HEK293 (cell line): ENCODE data around the gene BCOR.

Experiments used
- CTCF ChIA-PET: fragments of 350-600 bp; formaldehyde crosslinking; extraction: SDS; loops from one replicate; lab custom pipeline; 2021; ENCODE audit warnings: antibody characterized with exemption; lab: Yijun Ruan, JAX
- POLR2A ChIA-PET: fragments of 300-600 bp; formaldehyde crosslinking; extraction: SDS; loops from one replicate; lab custom pipeline; 2020; ENCODE audit warnings: antibody characterized with exemption, inconsistent platforms; lab: Yijun Ruan, JAX
- H3K27ac ChIP-seq: fragments of 200-500 bp; sonication (Bioruptor generic); 2 replicates; pipeline ENCODE4 v1.5.1; 2014; ENCODE audit warnings: low read depth, low read length, control low read depth, inconsistent platforms; ENCODE audit errors: extremely low read depth
- H3K36me3 ChIP-seq, 2 experiments: fragments of 200-500 bp in 1 of 2; sonication (Bioruptor generic) in 1 of 2; 1 replicate in 1 of 2; 2 replicates in 1 of 2; pipeline ENCODE4 v1.5.1; 2014 to 2017; ENCODE audit warnings: inconsistent platforms in 2 of 2, low read length in 2 of 2; ENCODE audit not compliant: control insufficient read depth in 2 of 2, insufficient read depth in 1 of 2
- H3K4me1 ChIP-seq: fragments of 200-500 bp; sonication (Bioruptor generic); 2 replicates; pipeline ENCODE4 v1.5.1; 2014; ENCODE audit warnings: mild to moderate bottlenecking, low read length, inconsistent platforms; ENCODE audit not compliant: control insufficient read depth, insufficient read depth
- H3K4me3 ChIP-seq: 2 replicates; pipeline ENCODE4 v1.5.1; 2011; ENCODE audit warnings: low read depth, mild to moderate bottlenecking, control low read depth, low read length, moderate library complexity
- H3K9me3 ChIP-seq: fragments of 200-500 bp; sonication (Bioruptor generic); 2 replicates; pipeline ENCODE4 v1.5.1; 2014; ENCODE audit warnings: low read depth, low read length, inconsistent platforms; ENCODE audit not compliant: control insufficient read depth, insufficient read depth
- CTCF ChIP-seq: fragments of 450-650 bp; formaldehyde crosslinking; IDR thresholded peaks from 2 replicates; pipeline ENCODE4 v1.5.1; 2016; ENCODE audit warnings: missing biosample characterization, missing genetic modification characterization
- EGR2 ChIP-seq: fragments of 450-650 bp; formaldehyde crosslinking; IDR thresholded peaks from 2 replicates; pipeline ENCODE4 v1.5.1; 2016; ENCODE audit warnings: low read depth, missing biosample characterization, missing genetic modification characterization
- GLIS2 ChIP-seq: fragments of 450-650 bp; formaldehyde crosslinking; IDR thresholded peaks from 2 replicates; pipeline ENCODE4 v1.5.1; 2016; ENCODE audit warnings: missing biosample characterization, missing genetic modification characterization
- PRDM2 ChIP-seq: fragments of 450-650 bp; formaldehyde crosslinking; IDR thresholded peaks from 2 replicates; pipeline ENCODE4 v1.5.1; 2016; ENCODE audit warnings: missing biosample characterization, missing genetic modification characterization, borderline replicate concordance
- SCRT2 ChIP-seq: fragments of 450-650 bp; formaldehyde crosslinking; IDR thresholded peaks from 2 replicates; pipeline ENCODE4 v1.5.1; 2016; ENCODE audit warnings: missing biosample characterization, missing genetic modification characterization
- ZFHX2 ChIP-seq: fragments of 450-650 bp; formaldehyde crosslinking; conservative IDR thresholded peaks from 2 replicates; pipeline ENCODE4 v1.5.1; 2016; ENCODE audit warnings: missing biosample characterization, missing genetic modification characterization
- ZNF394 ChIP-seq: fragments of 450-650 bp; formaldehyde crosslinking; IDR thresholded peaks from 2 replicates; pipeline ENCODE4 v1.5.1; 2016; ENCODE audit warnings: missing biosample characterization, missing genetic modification characterization, mild to moderate bottlenecking, moderate library complexity, borderline replicate concordance
- ZNF621 ChIP-seq: fragments of 450-650 bp; formaldehyde crosslinking; IDR thresholded peaks from 2 replicates; pipeline ENCODE4 v1.5.1; 2017; ENCODE audit warnings: missing biosample characterization, missing genetic modification characterization
- ZNF692 ChIP-seq: fragments of 450-650 bp; formaldehyde crosslinking; IDR thresholded peaks from 2 replicates; pipeline ENCODE4 v1.5.1; 2016; ENCODE audit warnings: missing biosample characterization, missing genetic modification characterization
- ZNF76 ChIP-seq: fragments of 450-650 bp; formaldehyde crosslinking; IDR thresholded peaks from 2 replicates; pipeline ENCODE4; 2016; ENCODE audit warnings: low read depth, missing biosample characterization, missing genetic modification characterization, borderline replicate concordance
- TF ChIP-seq, protein P1 (sequence below): fragments of 450-650 bp; formaldehyde crosslinking; conservative IDR thresholded peaks from 2 replicates; pipeline ENCODE4 v1.5.1; 2016; ENCODE audit warnings: low read depth, missing biosample characterization, missing genetic modification characterization
- TF ChIP-seq, protein P2 (sequence below): fragments of 450-650 bp; formaldehyde crosslinking; IDR thresholded peaks from 2 replicates; pipeline ENCODE4 v1.5.1; 2017; ENCODE audit warnings: missing biosample characterization, missing genetic modification characterization

BCOR gene

DNA sequence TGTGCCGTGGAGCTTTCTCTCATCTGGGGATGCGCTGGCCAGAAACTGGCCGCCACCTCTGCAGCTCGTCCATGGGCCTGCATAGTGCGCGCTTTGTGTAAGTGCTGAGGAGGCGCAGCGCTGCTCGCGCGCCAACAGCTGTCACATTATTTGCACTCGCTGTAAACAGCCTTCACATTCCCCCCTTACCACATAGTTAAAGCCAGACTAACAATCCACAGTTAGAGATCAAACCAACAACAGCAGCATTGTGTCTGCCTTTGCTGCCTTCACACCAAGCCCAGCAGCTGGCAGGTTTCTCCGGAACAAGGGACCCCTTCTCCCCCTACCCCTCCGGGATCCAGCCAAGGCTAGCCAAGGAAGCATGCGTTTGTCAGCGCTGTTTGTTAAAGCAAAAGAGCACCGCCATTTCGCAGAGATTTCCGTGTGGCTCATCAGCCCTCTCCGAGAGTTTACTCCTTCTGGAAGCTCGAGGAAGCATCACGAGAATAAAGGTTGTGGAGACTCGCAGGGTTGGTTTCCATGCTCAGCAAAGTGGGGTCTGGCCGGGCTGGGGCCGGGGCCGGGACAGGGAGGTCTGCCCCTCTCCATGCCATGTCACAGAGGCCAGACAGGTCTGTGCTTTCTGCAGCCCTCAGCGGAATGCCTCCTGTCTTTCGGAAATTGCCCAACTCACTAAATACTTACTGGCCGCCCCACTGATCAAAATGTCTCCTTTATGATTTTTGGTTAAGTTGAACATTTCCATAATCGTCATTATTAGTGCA, 11.0 kb downstream of the BCOR start (continued):
- TF ChIP-seq PRDM2 (no peak), ZNF76 (no peak), ZNF394 (no peak)

DNA sequence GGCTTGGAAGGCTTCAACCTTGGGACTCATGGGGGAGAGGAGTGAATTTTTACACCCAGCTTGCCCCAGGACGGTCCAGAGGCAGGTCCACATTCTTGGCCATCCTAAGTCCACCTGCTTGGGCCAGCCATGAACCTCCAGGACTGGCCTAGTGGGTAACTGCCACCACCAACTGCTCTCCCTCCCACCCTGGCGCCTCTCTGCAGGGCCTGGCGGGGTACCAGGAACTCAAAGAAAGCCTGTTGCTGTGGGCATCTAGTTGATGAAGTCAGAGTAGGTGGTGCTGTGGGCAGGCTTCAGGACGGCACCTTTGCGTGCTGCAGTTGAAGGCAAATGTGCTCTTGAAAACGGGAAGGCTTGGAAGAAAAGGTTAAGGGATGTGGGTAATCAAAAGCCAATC, 12.0 kb downstream of the BCOR start:
- ChIA-PET POLR2A (interaction anchor here (1.3 kb wide), 1 partner anchor 13 kb away, joined by 3 read pairs; no protein-coding TSS in a partner anchor), CTCF (no interaction called here)
- Histone ChIP-seq H3K27ac (no peak overlapping the region), H3K4me1 (peaks cover 33% of the 10 kb centered on the region), H3K36me3 (peaks cover 0 to 26% of the 10 kb centered on the region in 2 experiments; a peak in 1 of 3 replicates), H3K9me3 (no peaks in the 10 kb centered on the region), H3K4me3 (no peak overlapping the region)
- TF ChIP-seq, protein P1, sequence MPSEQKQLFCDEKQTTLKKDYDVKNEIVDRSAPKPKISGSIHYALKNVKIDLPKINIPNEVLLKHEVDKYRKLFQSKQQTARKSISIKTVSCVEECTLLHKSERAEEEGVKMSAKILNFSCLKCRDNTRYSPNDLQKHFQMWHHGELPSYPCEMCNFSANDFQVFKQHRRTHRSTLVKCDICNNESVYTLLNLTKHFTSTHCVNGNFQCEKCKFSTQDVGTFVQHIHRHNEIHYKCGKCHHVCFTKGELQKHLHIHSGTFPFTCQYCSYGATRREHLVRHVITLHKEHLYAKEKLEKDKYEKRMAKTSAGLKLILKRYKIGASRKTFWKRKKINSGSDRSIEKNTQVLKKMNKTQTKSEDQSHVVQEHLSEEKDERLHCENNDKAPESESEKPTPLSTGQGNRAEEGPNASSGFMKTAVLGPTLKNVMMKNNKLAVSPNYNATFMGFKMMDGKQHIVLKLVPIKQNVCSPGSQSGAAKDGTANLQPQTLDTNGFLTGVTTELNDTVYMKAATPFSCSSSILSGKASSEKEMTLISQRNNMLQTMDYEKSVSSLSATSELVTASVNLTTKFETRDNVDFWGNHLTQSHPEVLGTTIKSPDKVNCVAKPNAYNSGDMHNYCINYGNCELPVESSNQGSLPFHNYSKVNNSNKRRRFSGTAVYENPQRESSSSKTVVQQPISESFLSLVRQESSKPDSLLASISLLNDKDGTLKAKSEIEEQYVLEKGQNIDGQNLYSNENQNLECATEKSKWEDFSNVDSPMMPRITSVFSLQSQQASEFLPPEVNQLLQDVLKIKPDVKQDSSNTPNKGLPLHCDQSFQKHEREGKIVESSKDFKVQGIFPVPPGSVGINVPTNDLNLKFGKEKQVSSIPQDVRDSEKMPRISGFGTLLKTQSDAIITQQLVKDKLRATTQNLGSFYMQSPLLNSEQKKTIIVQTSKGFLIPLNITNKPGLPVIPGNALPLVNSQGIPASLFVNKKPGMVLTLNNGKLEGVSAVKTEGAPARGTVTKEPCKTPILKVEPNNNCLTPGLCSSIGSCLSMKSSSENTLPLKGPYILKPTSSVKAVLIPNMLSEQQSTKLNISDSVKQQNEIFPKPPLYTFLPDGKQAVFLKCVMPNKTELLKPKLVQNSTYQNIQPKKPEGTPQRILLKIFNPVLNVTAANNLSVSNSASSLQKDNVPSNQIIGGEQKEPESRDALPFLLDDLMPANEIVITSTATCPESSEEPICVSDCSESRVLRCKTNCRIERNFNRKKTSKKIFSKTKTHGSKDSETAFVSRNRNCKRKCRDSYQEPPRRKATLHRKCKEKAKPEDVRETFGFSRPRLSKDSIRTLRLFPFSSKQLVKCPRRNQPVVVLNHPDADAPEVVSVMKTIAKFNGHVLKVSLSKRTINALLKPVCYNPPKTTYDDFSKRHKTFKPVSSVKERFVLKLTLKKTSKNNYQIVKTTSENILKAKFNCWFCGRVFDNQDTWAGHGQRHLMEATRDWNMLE (tag by site-specific recombination) = no peak
- TF ChIP-seq ZNF692 (tag by site-specific recombination) (no peak), ZFHX2 (tag by site-specific recombination) (peak; percentile 42), EGR2 (tag by site-specific recombination) (peak; percentile 39; the same call in 1 of the 2 replicates), CTCF (tag by site-specific recombination) (no peak), SCRT2 (tag by site-specific recombination) (peak; percentile 88), GLIS2 (no peak), ZNF621 (tag by site-specific recombination) (no peak)
- TF ChIP-seq, protein P2, sequence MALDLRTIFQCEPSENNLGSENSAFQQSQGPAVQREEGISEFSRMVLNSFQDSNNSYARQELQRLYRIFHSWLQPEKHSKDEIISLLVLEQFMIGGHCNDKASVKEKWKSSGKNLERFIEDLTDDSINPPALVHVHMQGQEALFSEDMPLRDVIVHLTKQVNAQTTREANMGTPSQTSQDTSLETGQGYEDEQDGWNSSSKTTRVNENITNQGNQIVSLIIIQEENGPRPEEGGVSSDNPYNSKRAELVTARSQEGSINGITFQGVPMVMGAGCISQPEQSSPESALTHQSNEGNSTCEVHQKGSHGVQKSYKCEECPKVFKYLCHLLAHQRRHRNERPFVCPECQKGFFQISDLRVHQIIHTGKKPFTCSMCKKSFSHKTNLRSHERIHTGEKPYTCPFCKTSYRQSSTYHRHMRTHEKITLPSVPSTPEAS (tag by site-specific recombination) = no peak
